ENCODE results near the gene FBXL16.
A peak's percentile ranks its signal among the peaks of the same experiment; 100 is the strongest.
"Not testable (repeated sequence)": the region's sequence is repeated elsewhere in the genome, so short reads cannot be mapped to it uniquely, and the experiment has no call there.

DNA sequence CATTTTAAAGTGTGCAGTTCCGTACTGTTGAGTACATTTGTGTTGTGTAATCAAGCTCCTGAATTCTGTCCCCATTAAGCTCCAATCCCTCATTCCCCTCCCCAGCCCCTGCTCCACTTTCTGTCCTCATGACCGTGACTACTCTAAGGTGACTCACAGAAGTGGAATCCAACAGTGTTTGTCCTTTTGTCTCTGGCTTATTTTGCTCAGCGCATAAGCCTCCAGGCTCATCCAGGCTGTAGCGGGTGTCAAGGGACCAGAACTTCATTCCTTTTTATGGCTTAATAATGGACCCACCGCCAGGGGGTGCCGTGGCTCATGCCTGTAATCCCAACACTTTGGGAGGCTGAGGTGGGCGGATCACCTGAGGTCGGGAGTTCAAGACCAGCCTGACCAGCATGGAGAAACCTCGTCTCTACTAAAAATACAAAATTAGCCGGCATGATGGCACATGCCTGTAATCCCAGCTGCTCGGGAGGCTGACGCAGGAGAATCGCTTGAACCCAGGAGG, 7.2 kb upstream of the FBXL16 start:
- TF ChIP-seq, protein P1, sequence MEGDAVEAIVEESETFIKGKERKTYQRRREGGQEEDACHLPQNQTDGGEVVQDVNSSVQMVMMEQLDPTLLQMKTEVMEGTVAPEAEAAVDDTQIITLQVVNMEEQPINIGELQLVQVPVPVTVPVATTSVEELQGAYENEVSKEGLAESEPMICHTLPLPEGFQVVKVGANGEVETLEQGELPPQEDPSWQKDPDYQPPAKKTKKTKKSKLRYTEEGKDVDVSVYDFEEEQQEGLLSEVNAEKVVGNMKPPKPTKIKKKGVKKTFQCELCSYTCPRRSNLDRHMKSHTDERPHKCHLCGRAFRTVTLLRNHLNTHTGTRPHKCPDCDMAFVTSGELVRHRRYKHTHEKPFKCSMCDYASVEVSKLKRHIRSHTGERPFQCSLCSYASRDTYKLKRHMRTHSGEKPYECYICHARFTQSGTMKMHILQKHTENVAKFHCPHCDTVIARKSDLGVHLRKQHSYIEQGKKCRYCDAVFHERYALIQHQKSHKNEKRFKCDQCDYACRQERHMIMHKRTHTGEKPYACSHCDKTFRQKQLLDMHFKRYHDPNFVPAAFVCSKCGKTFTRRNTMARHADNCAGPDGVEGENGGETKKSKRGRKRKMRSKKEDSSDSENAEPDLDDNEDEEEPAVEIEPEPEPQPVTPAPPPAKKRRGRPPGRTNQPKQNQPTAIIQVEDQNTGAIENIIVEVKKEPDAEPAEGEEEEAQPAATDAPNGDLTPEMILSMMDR (IDR thresholded peaks at IDR 0.05; ENCODE audit: borderline replicate concordance, extremely low read depth, low read length, poor library complexity, severe bottlenecking): peak; percentile 52
- TF ChIP-seq EZH2 (IDR thresholded peaks at IDR 0.05; ENCODE audit: borderline replicate concordance, low read depth, low read length, severe bottlenecking): not testable (repeated sequence)
